WTC11 (cell line): ENCODE measurements around the gene SLC15A4. TPM values are rescaled to one million over a fixed set of nuclear protein-coding genes. Genes with fewer than 3 reads are reported as not detected.

ENCODE experiments used
- ATAC-seq: fragments of 200-7000 bp; cut with Tn5 transposase; 2 replicates; pipeline ENCODE4 v1.10.0; 2021; ENCODE audit warnings: mild to moderate bottlenecking, moderate library complexity
- CTCF ChIA-PET: fragments of 300-600 bp; sonication (Branson Sonifier 250); formaldehyde crosslinking; loops from one replicate; lab custom pipeline; 2021; ENCODE audit warnings: antibody characterized with exemption; lab: Charles Lee
- POLR2A ChIA-PET: fragments of 350-600 bp; sonication (Branson Sonifier 250); formaldehyde crosslinking; loops from one replicate; lab custom pipeline; 2021; ENCODE audit warnings: antibody characterized with exemption; lab: Charles Lee
- DNase-seq: peaks from one replicate; pipeline ENCODE4 v3.0.0; 2021; ENCODE audit warnings: low spot score
- H3K27ac Mint-ChIP-seq: 2 replicates; pipeline ENCODE4 v1.8.0; 2021; ENCODE audit warnings: mixed read lengths
- H3K27me3 Mint-ChIP-seq: 2 replicates; pipeline ENCODE4 v1.8.0; 2021; ENCODE audit warnings: low read depth, mild to moderate bottlenecking, moderate library complexity, mixed read lengths
- H3K36me3 Mint-ChIP-seq: 2 replicates; pipeline ENCODE4 v1.8.0; 2021; ENCODE audit warnings: mixed read lengths
- H3K4me1 Mint-ChIP-seq: 2 replicates; pipeline ENCODE4 v1.8.0; 2022; ENCODE audit warnings: mixed read lengths
- H3K4me3 Mint-ChIP-seq: 2 replicates; pipeline ENCODE4 v1.8.0; 2021; ENCODE audit warnings: mild to moderate bottlenecking, moderate library complexity, mixed read lengths
- H3K9me3 Mint-ChIP-seq: 2 replicates; pipeline ENCODE4 v1.8.0; 2021; ENCODE audit warnings: mixed read lengths
- ATF1 ChIP-seq: sonication (generic); formaldehyde crosslinking; IDR thresholded peaks from 2 replicates; pipeline ENCODE4 v1.8.1; 2023; ENCODE audit warnings: mild to moderate bottlenecking, moderate library complexity, missing genetic modification reagents
- FOXK1 ChIP-seq: sonication (generic); formaldehyde crosslinking; IDR thresholded peaks from 2 replicates; pipeline ENCODE4 v1.8.0; 2022; ENCODE audit warnings: mild to moderate bottlenecking, moderate library complexity, missing genetic modification reagents
- GABPB1 ChIP-seq: sonication (generic); formaldehyde crosslinking; IDR thresholded peaks from 2 replicates; pipeline ENCODE4 v1.8.1; 2023; ENCODE audit warnings: mild to moderate bottlenecking, missing genetic modification reagents
- IRF2 ChIP-seq: sonication (generic); formaldehyde crosslinking; IDR thresholded peaks from 2 replicates; pipeline ENCODE4 v1.8.0; 2022; ENCODE audit warnings: low read depth, missing genetic modification reagents, borderline replicate concordance
- JAZF1 ChIP-seq: fragments of 250-450 bp; sonication (Bioruptor Pico); IDR thresholded peaks from 2 replicates; pipeline ENCODE4 v1.9.0; 2021; ENCODE audit warnings: moderate library complexity, mild to moderate bottlenecking, inconsistent platforms
- NFE2L1 ChIP-seq: sonication (generic); formaldehyde crosslinking; IDR thresholded peaks from 2 replicates; pipeline ENCODE4 v1.8.1; 2023; ENCODE audit warnings: missing genetic modification reagents
- NR2C2 ChIP-seq: sonication (generic); formaldehyde crosslinking; IDR thresholded peaks from 2 replicates; pipeline ENCODE4 v1.8.0; 2022; ENCODE audit warnings: mild to moderate bottlenecking, missing genetic modification reagents
- NR3C1 ChIP-seq: sonication (generic); formaldehyde crosslinking; conservative IDR thresholded peaks from 2 replicates; pipeline ENCODE4 v1.8.1; 2023; ENCODE audit warnings: low read depth, mild to moderate bottlenecking, missing genetic modification reagents
- SMAD4 ChIP-seq: sonication (generic); formaldehyde crosslinking; IDR thresholded peaks from 2 replicates; pipeline ENCODE4 v1.8.0; 2022; ENCODE audit warnings: mild to moderate bottlenecking, missing genetic modification reagents
- SP1 ChIP-seq: sonication (generic); formaldehyde crosslinking; conservative IDR thresholded peaks from 2 replicates; pipeline ENCODE4 v1.8.1; 2022; ENCODE audit warnings: missing genetic modification reagents
- TP53 ChIP-seq: sonication (generic); formaldehyde crosslinking; IDR thresholded peaks from 2 replicates; pipeline ENCODE4 v1.8.1; 2023; ENCODE audit warnings: mild to moderate bottlenecking, missing genetic modification reagents
- ZNF317 ChIP-seq: sonication (generic); formaldehyde crosslinking; IDR thresholded peaks from 2 replicates; pipeline ENCODE4 v1.8.1; 2023; ENCODE audit warnings: low read depth, mild to moderate bottlenecking, moderate library complexity, missing genetic modification reagents, borderline replicate concordance
- ZNF416 ChIP-seq: fragments of 250-450 bp; sonication (Bioruptor Pico); IDR thresholded peaks from 2 replicates; pipeline ENCODE4 v1.9.0; 2021; ENCODE audit warnings: mild to moderate bottlenecking, inconsistent platforms
- total RNA-seq: library from RNA; stranded (reverse); gene quantifications from 3 replicates; pipeline ENCODE4 v1.2.3, GENCODE V29; 2021
- TF ChIP-seq, protein P1 (sequence below): sonication (generic); formaldehyde crosslinking; IDR thresholded peaks from 2 replicates; pipeline ENCODE4 v1.8.1; 2023; ENCODE audit warnings: mild to moderate bottlenecking, moderate library complexity, missing genetic modification reagents
- TF ChIP-seq, protein P2 (sequence below): fragments of 250-450 bp; sonication (Bioruptor Pico); IDR thresholded peaks from 2 replicates; pipeline ENCODE4 v1.9.0; 2021; ENCODE audit warnings: moderate library complexity, mild to moderate bottlenecking, inconsistent platforms, borderline replicate concordance
- TF ChIP-seq, protein P3 (sequence below): sonication (generic); formaldehyde crosslinking; IDR thresholded peaks from 2 replicates; pipeline ENCODE4 v1.8.1; 2022; ENCODE audit warnings: mild to moderate bottlenecking, moderate library complexity, missing genetic modification reagents
- TF ChIP-seq, protein P4 (sequence below): sonication (generic); formaldehyde crosslinking; IDR thresholded peaks from 2 replicates; pipeline ENCODE4 v1.8.1; 2023; ENCODE audit warnings: mild to moderate bottlenecking, missing genetic modification reagents, moderate library complexity
- TF ChIP-seq, protein P5 (sequence below): sonication (generic); formaldehyde crosslinking; IDR thresholded peaks from 2 replicates; pipeline ENCODE4 v1.8.0; 2022; ENCODE audit warnings: mild to moderate bottlenecking, missing genetic modification reagents
- TF ChIP-seq, protein P6 (sequence below): fragments of 250-450 bp; sonication (Bioruptor Pico); IDR thresholded peaks from 2 replicates; pipeline ENCODE4 v1.9.0; 2021; ENCODE audit warnings: mild to moderate bottlenecking
- TF ChIP-seq, protein P7 (sequence below): sonication (generic); formaldehyde crosslinking; IDR thresholded peaks from 2 replicates; pipeline ENCODE4 v1.8.0; 2023; ENCODE audit warnings: mild to moderate bottlenecking, missing genetic modification reagents
- TF ChIP-seq, protein P8 (sequence below): fragments of 250-450 bp; sonication (Bioruptor Pico); IDR thresholded peaks from 2 replicates; pipeline ENCODE4 v2.1.2; 2022; ENCODE audit warnings: mild to moderate bottlenecking, moderate library complexity

SLC15A4 gene
- total RNA-seq, 1 experiment from 2014 or later = 6.4 TPM

DNA sequence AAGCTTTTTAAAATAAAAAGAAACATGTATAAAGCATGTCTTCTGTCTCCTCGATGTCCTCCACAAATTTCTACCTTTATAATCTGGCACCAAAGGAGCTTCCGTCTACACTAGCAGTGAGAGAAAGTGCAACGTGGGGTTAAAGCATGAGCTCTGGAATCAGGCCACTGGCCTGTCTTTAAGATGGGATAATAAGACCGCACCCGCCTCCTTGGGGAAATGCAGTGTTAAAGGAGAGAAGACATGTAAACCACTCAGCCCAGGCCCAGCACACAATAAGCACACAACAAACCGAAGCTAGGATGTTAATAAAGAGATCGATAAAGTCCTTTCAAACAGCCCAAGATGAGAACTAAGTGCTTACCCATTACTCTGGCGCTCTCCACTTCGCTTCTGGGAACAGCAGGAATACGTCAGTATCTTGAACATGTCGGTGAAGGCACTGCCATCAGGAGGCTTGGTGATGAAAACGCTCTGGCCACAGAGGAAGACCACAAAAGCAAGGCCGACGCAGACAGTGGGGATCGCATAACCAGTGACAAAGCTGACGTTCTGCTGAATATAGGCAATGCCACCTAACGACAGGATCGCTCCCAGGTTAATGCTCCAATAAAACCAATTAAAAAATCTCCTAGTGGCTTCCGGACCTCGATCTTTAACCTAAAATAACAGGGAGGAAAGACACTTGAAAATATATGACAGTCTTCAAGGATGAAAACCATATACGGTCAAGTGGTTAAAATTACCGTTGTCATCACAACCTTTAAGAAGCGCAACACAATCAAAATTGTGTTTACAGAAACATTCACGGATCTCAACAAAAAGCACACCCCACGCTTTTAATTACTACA is 9.1 kb downstream of the SLC15A4 start (continued):
- TF ChIP-seq, protein P1, sequence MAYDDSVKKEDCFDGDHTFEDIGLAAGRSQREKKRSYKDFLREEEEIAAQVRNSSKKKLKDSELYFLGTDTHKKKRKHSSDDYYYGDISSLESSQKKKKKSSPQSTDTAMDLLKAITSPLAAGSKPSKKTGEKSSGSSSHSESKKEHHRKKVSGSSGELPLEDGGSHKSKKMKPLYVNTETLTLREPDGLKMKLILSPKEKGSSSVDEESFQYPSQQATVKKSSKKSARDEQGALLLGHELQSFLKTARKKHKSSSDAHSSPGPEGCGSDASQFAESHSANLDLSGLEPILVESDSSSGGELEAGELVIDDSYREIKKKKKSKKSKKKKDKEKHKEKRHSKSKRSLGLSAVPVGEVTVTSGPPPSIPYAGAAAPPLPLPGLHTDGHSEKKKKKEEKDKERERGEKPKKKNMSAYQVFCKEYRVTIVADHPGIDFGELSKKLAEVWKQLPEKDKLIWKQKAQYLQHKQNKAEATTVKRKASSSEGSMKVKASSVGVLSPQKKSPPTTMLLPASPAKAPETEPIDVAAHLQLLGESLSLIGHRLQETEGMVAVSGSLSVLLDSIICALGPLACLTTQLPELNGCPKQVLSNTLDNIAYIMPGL (CRISPR knock-in tag) = no peak
- no peak for TF ChIP-seq IRF2 (CRISPR knock-in tag)
- TF ChIP-seq, protein P2, sequence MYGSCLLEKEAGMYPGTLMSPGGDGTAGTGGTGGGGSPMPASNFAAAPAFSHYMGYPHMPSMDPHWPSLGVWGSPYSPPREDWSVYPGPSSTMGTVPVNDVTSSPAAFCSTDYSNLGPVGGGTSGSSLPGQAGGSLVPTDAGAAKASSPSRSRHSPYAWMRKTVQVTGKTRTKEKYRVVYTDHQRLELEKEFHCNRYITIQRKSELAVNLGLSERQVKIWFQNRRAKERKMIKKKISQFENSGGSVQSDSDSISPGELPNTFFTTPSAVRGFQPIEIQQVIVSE (CRISPR knock-in tag) = no peak
- no peak for TF ChIP-seq ZNF317
- no peak for TF ChIP-seq FOXK1
- no peak for TF ChIP-seq ZNF416 (CRISPR knock-in tag)
- TF ChIP-seq, protein P3, sequence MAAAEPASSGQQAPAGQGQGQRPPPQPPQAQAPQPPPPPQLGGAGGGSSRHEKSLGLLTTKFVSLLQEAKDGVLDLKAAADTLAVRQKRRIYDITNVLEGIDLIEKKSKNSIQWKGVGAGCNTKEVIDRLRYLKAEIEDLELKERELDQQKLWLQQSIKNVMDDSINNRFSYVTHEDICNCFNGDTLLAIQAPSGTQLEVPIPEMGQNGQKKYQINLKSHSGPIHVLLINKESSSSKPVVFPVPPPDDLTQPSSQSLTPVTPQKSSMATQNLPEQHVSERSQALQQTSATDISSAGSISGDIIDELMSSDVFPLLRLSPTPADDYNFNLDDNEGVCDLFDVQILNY (CRISPR knock-in tag) = no peak
- no peak for TF ChIP-seq NR2C2 (CRISPR knock-in tag)
- TF ChIP-seq GABPB1 (CRISPR knock-in tag) = no peak

DNA sequence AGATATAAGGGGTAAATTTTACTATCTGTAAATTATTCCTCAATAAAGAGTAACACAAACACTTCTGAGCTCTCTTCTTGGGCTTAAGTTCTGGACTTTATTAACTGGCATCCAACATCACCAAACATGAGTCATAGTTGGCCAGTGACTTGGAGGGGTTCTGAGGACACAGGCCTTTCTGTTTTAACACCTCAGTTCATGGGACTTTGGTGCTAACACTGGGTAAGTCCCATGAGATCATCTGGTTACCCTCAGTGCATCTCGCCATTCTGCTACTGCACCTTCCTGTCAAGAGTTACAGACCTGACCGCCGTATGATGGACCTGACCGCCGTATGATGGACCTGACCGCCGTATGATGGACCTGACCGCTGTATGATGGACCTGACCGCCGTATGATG is 9.9 kb downstream of the SLC15A4 start:
- POLR2A ChIA-PET = no interaction called here
- DNase-seq (no peak), ATAC-seq (no peak)
- CTCF ChIA-PET = no interaction called here
- H3K9me3 Mint-ChIP-seq = peaks cover 49% of the 10 kb centered on the region
- H3K27me3 Mint-ChIP-seq = peaks cover 4% of the 10 kb centered on the region
- peaks cover 8% of the 10 kb centered on the region for H3K4me1 Mint-ChIP-seq
- TF ChIP-seq NR3C1 (CRISPR knock-in tag) (no peak), SMAD4 (no peak)
- TF ChIP-seq, protein P4, sequence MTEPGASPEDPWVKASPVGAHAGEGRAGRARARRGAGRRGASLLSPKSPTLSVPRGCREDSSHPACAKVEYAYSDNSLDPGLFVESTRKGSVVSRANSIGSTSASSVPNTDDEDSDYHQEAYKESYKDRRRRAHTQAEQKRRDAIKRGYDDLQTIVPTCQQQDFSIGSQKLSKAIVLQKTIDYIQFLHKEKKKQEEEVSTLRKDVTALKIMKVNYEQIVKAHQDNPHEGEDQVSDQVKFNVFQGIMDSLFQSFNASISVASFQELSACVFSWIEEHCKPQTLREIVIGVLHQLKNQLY (CRISPR knock-in tag) = no peak
- no peak overlapping the region for H3K27ac Mint-ChIP-seq
- H3K36me3 Mint-ChIP-seq = peaks cover 67% of the 10 kb centered on the region
- H3K4me3 Mint-ChIP-seq = no peak overlapping the region

DNA sequence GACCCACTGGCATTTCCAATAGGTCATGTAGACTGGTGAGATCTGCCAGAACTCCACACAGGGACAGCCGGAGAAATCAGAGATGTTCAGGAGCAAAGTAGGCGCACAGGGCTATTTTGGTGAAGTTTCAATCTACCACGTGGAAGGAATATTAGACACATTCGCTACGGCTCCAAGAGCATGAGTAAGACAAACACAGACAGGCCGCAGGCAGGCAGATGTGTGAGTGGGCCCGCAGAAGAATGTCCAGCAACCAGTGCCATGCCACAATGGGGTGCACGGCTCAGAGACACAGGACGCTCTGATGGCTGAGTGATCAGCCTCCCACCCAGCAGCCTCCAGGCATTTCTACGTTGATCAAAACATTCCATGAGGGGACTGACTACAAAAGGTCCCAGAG is 10.4 kb downstream of the SLC15A4 start:
- H3K27me3 Mint-ChIP-seq = peaks cover 4% of the 10 kb centered on the region
- ChIA-PET POLR2A (no interaction called here), CTCF (no interaction called here)
- H3K27ac Mint-ChIP-seq = no peak overlapping the region
- DNase-seq (no peak), ATAC-seq (no peak)
- peaks cover 72% of the 10 kb centered on the region for H3K36me3 Mint-ChIP-seq
- H3K9me3 Mint-ChIP-seq = peaks cover 53% of the 10 kb centered on the region
- H3K4me3 Mint-ChIP-seq = no peak overlapping the region
- peaks cover 8% of the 10 kb centered on the region for H3K4me1 Mint-ChIP-seq
- TF ChIP-seq, protein P5, sequence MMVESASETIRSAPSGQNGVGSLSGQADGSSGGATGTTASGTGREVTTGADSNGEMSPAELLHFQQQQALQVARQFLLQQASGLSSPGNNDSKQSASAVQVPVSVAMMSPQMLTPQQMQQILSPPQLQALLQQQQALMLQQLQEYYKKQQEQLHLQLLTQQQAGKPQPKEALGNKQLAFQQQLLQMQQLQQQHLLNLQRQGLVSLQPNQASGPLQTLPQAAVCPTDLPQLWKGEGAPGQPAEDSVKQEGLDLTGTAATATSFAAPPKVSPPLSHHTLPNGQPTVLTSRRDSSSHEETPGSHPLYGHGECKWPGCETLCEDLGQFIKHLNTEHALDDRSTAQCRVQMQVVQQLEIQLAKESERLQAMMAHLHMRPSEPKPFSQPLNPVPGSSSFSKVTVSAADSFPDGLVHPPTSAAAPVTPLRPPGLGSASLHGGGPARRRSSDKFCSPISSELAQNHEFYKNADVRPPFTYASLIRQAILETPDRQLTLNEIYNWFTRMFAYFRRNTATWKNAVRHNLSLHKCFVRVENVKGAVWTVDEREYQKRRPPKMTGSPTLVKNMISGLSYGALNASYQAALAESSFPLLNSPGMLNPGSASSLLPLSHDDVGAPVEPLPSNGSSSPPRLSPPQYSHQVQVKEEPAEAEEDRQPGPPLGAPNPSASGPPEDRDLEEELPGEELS (CRISPR knock-in tag) = no peak
- TF ChIP-seq, protein P6, sequence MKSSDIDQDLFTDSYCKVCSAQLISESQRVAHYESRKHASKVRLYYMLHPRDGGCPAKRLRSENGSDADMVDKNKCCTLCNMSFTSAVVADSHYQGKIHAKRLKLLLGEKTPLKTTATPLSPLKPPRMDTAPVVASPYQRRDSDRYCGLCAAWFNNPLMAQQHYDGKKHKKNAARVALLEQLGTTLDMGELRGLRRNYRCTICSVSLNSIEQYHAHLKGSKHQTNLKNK (CRISPR knock-in tag) = no peak
- TF ChIP-seq NFE2L1 (CRISPR knock-in tag) (no peak), JAZF1 (CRISPR knock-in tag) (no peak), SP1 (CRISPR knock-in tag) (no peak), NR3C1 (CRISPR knock-in tag) (no peak), ATF1 (CRISPR knock-in tag) (no peak), TP53 (CRISPR knock-in tag) (no peak)
- TF ChIP-seq, protein P7, sequence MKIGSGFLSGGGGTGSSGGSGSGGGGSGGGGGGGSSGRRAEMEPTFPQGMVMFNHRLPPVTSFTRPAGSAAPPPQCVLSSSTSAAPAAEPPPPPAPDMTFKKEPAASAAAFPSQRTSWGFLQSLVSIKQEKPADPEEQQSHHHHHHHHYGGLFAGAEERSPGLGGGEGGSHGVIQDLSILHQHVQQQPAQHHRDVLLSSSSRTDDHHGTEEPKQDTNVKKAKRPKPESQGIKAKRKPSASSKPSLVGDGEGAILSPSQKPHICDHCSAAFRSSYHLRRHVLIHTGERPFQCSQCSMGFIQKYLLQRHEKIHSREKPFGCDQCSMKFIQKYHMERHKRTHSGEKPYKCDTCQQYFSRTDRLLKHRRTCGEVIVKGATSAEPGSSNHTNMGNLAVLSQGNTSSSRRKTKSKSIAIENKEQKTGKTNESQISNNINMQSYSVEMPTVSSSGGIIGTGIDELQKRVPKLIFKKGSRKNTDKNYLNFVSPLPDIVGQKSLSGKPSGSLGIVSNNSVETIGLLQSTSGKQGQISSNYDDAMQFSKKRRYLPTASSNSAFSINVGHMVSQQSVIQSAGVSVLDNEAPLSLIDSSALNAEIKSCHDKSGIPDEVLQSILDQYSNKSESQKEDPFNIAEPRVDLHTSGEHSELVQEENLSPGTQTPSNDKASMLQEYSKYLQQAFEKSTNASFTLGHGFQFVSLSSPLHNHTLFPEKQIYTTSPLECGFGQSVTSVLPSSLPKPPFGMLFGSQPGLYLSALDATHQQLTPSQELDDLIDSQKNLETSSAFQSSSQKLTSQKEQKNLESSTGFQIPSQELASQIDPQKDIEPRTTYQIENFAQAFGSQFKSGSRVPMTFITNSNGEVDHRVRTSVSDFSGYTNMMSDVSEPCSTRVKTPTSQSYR (CRISPR knock-in tag) = no peak
- TF ChIP-seq, protein P2 (CRISPR knock-in tag) = no peak
- TF ChIP-seq, protein P8, sequence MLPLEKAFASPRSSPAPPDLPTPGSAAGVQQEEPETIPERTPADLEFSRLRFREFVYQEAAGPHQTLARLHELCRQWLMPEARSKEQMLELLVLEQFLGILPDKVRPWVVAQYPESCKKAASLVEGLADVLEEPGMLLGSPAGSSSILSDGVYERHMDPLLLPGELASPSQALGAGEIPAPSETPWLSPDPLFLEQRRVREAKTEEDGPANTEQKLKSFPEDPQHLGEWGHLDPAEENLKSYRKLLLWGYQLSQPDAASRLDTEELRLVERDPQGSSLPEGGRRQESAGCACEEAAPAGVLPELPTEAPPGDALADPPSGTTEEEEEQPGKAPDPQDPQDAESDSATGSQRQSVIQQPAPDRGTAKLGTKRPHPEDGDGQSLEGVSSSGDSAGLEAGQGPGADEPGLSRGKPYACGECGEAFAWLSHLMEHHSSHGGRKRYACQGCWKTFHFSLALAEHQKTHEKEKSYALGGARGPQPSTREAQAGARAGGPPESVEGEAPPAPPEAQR (CRISPR knock-in tag) = no peak
